ENCODE results near the gene IL4R.
"Not testable (repeated sequence)": the region's sequence is repeated elsewhere in the genome, so short reads cannot be mapped to it uniquely, and the experiment has no call there.

The IL4R gene

GRCh38 chr16:27313422-27314160 lies at the start of gene IL4R:
Gene IL4R, plus strand, starts transcription at chr16:27313974. Its CDS starts 26,230 bp downstream, at chr16:27340204.
- DNase-seq (ENCODE audit: insufficient read length, low spot score) (peak; percentile 37), FAIRE-seq (no peak)

- DNase-seq (ENCODE audit: insufficient read length, low spot score) (no peak), FAIRE-seq (no peak)
These were observed 49.6 kb upstream of the IL4R start for GRCh38 chr16:27264151-27264550.

DNA sequence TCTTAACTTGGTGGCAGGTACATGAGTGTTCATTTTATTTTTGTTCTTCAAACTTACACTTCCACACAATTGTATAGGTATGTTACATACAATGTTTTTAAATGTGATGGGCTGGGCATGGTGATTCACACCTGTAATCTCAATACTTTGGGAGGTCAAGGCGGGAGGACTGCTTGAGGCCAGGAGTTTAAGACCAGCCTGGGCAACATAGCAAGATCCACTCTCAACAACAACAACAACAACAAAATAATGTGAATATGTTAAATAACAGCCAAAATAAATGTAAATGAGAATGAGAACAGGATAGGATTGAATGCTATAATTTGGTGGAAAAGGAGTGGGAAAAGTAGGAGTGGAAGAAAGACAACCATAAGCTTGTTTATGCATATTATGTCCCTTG lies 47.8 kb upstream of the IL4R start:
- DNase-seq (ENCODE audit: insufficient read length, low spot score) (no peak), FAIRE-seq (no peak)

- DNase-seq (ENCODE audit: insufficient read length, low spot score) (no peak), FAIRE-seq (no peak)
These were observed 46.6 kb upstream of the IL4R start for GRCh38 chr16:27267037-27267677.

DNA sequence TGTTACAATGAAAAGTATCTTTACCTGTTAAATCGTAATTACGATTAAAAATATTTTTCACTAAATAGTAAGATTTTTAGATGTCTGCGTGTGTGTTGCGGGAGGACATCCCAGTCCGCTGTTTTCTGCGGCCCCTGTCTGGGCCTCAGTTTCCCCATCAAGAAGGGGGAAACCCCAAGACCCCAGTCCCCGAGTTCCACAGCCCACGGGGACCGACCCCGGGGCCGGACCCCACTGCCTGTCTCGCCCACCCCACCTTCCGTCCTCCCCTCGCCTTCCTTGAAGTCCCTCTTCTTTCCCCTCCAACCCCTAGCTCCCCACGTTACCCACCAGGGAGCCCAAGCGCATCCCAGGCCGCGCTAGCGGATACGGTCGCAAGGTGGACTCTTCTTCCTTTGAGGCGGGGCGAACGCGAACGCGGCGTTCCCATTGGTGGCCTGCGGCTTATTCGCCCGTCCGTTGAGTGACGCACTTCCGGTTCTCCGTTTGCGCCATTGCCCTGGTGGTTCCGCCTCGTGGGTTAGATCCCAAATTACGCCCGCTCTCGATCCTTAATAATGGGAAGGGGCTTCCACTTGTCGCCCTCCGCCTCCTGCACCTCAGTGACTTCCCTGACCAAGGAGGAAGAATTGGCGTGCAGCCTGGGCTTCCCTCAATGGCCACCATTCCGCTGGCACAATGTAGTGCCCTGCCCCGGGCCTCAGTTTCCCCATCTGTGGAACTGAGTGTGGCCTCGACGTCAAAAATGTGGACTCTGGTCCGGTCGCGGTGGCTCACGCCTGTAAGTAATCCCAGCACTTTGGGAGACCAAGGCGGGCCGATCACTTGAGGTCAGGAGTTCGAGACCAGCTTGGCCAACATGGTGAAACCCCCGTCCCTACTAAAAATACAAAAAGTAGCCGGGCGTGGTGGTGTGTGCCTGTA lies 45.1 kb upstream of the IL4R start, which contains the start of gene NSMCE1:
Gene NSMCE1, minus strand, starts transcription at position 397 of the 924 bp plus-strand sequence. CDS start 11,202 bp downstream, outside the sequence.
- FAIRE-seq (peak; percentile 16), DNase-seq (ENCODE audit: insufficient read length, low spot score) (peak; percentile 91)

GRCh38 chr16:27269300-27270150 lies 44.2 kb upstream of the IL4R start:
- no peak for FAIRE-seq
- no peak for DNase-seq (ENCODE audit: insufficient read length, low spot score)

GRCh38 chr16:27270349-27270748 lies 43.4 kb upstream of the IL4R start:
- DNase-seq (ENCODE audit: insufficient read length, low spot score) (no peak), FAIRE-seq (no peak)

GRCh38 chr16:27272076-27272475 lies 41.7 kb upstream of the IL4R start:
- FAIRE-seq (no peak), DNase-seq (ENCODE audit: insufficient read length, low spot score) (no peak)

DNA sequence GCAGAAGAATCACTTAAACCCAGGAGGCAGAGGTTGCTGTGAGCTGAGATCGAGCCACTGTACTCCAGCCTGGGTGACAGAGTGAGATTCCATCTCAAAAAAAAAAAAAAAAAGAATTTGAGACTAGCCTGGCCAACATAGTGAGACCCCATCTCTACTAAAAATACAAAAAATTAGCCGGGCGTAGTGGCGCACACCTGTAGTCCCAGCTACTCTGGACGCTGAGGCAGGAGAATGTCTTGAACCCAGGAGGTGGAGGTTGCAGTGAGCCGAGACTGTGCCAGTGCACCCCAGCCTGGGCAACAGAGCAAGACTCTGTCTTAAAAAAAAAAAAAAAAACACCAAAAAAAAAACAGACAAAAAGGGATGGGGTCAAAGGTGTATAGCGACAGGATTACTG lies 41.1 kb upstream of the IL4R start:
- DNase-seq (ENCODE audit: insufficient read length, low spot score); FAIRE-seq: not testable (repeated sequence)

DNA sequence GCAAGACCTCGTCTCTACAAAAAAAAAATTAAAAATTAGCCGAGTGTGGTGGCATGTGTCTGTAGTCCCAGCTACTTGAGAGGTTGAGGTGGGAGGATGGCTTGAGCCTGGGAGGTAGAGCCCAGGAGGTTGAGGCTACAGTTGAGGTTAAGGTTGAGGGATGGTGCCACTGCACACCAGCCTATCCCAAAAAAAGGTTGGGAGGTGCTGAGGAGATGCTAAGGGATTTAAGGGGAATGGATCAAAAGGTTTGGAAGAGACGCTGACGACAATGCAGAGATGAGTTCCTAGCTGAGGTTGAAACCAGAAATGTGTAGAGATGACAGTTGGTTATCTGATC lies 40.5 kb upstream of the IL4R start:
- FAIRE-seq (no peak), DNase-seq (ENCODE audit: insufficient read length, low spot score) (no peak)

DNA sequence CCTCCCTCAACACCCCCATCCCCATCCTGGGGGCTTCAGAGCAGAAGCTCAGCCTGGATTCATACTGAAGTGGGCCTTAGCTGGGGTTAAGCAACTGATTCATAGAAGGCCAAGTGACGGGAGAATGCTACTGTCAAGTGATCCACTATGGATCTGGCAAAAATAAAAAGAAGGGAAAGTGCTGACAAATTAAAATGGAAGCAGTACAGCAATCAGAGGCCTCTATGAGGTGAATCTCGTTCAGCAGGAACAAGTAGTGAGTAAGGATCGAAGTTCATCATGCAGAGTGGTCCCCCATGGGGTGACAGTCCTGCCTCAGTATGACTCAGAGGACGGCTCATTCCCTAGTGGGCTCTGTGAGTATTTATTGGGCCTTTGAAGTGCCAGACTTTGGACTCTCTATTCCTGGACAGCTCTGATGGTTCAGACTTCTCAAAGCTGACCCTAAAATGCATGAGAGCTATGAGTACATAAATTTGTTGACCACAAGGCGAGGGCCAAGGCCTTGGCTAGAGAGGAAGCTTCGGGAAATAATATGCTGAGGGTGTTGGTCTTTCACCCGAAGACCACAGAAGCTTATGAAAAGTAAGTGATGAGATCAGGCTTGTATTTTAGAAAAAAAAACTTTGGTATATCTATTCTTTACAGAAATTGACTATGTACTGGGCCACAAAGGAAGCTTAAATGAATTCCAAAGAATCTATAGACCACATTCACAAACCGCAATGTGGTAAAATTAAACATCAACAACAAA lies 39.9 kb upstream of the IL4R start:
- DNase-seq (ENCODE audit: insufficient read length, low spot score) (no peak), FAIRE-seq (no peak)

DNA sequence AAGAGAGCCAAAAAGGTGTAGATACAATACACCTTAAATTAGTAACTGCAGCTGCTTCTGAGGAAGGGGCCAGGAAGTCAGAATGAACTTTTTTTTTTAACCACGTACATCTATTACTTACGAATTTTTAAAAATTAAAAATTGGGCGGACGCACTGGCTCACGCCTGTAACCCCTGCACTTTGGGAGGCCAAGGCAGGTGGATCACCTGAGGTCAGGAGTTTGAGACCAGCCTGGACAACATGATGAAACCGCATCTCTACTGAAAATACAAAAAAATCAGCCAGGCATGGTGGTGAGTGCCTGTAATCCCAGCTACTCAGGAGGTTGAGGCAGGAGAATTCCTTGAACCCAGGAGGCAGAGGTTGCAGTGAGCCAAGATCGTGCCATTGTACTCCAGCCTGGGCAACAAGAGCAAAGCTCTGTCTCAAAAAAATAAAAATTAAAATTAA lies 39.3 kb upstream of the IL4R start:
- not testable (repeated sequence) for DNase-seq (ENCODE audit: insufficient read length, low spot score); FAIRE-seq

DNA sequence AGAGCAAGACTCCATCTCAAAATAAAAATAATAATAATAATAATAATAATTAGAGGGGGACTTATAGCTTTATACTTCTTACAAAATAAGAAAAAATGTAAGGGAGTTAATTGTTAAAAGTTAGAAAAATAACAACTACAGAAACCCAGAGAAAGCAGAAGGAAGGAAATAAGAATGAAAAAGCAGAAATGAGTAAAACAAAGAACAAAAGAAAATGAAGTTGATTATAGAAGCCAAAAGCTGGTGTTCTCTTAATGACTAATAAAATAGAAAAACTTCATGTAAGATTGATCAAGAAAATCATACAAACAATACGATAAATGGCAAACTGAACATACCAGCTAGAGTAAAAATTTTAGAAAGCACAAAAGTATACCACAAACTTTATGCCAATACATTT lies 38.4 kb upstream of the IL4R start:
- FAIRE-seq = no peak
- DNase-seq (ENCODE audit: insufficient read length, low spot score) = no peak

DNA sequence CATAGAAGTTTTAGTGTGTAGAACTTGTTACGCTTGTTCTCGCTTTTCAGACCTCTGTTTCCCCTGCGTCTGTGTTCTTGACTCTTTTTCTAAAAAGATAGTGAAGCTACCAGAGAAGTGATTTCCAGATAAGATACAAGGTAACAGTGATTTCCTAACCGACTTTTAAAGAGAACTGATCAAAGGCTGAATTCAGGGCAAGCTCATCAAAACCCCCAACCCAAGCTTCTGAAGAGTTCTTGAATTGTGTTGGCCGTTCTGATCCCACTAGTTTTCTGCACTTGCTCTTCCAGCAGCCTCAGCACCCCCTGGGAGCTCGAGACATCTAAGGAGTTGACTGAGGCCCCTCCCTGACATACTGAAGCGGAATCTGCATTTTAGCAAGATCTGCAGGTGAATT lies 32.5 kb upstream of the IL4R start:
- DNase-seq (ENCODE audit: insufficient read length, low spot score) (no peak), FAIRE-seq (no peak)

DNA sequence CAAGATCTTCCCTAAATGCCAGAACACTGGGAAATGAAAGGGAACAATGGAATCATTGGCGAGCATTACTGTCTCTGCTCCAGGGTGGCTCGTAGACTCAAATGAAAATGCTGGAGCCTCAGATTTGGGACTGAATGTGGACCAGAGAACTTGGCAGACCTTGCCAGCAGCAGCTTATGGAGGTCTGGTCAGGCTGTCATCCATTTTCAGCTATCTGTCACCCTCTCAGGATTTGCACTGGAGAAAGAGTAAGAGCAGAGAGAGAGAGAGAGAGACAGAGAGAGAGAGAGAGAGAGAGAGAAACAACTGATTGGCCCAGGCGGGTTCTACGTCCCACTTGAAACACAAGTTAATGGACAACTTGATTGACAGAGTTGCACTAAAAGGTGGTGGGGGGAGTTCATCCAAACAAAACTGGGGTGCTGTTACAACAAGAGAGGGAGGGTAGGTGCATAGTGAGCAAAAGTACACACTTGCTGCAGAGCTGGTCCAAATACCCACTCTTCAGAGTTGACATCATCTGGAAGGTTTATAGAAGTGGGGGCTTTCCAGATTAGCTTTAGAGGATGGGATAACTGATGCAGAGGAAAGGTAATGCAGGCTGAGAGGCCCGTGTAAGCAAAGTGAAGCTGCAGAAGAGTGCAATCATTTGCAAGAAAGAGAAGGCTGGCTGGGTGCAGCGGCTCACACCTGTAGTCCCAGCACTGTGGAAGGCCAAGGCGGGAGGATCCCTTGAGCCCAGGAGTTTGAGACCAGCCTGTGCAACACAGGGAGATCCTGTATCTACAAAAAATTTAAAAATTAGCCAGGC lies 28.7 kb upstream of the IL4R start:
- FAIRE-seq (no peak), DNase-seq (ENCODE audit: insufficient read length, low spot score) (no peak)

GRCh38 chr16:27285676-27286196 lies 28.0 kb upstream of the IL4R start:
- FAIRE-seq = no peak
- DNase-seq (ENCODE audit: insufficient read length, low spot score) = no peak

DNA sequence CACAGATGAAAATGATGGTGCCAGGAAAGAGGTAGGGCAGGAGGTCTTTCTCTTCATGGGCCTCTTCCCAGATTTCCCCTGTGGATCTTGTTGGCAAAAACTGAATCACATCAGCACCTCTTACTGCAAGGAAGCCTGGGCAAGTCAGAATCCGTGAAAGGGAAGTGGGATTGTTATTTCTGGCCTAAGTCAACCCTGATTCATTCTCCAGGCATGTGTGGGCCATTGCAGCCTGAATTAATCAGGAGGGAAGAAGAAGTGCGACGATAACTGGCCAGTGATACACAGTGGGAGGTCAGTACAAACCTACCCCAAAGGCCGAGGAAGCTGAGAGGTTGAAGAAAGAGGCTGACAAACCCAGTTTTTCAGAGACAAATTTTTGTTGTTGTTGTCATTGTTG lies 27.3 kb upstream of the IL4R start:
- no peak for FAIRE-seq
- DNase-seq (ENCODE audit: insufficient read length, low spot score) = peak; percentile 66

- no peak for FAIRE-seq
- no peak for DNase-seq (ENCODE audit: insufficient read length, low spot score)
These were observed 26.5 kb upstream of the IL4R start for GRCh38 chr16:27287051-27287811.

All from HTR-8/SVneo (cell line).